Astrocyte (in vitro differentiated cells and primary cell): ENCODE data around the gene F2. TPM values are rescaled to one million over a fixed set of nuclear protein-coding genes. Genes with fewer than 3 reads are reported as not detected.

Experiments
- DNase-seq: peaks from one replicate; pipeline ENCODE4 v3.0.0-alpha.2; 2010; ENCODE audit warnings: low read depth
- FAIRE-seq: peaks from 2 replicates; lab custom pipeline; 2011; peaks lifted over from hg19 to GRCh38; lab: Jason Lieb, UNC
- H2AFZ ChIP-seq: 2 replicates; pipeline ENCODE4 v1.6.0; 2012; ENCODE audit warnings: low read depth, low read length, inconsistent platforms
- H3K27ac ChIP-seq: 2 replicates; pipeline ENCODE4 v1.5.1; 2011; ENCODE audit warnings: low read depth, low read length, inconsistent platforms
- H3K27me3 ChIP-seq: 2 replicates; pipeline ENCODE4 v1.6.0; 2011; ENCODE audit warnings: low read length, inconsistent platforms; ENCODE audit not compliant: insufficient read depth
- H3K36me3 ChIP-seq: 2 replicates; pipeline ENCODE4 v1.5.1; 2011; ENCODE audit warnings: low read length, inconsistent platforms; ENCODE audit not compliant: insufficient read depth
- H3K4me1 ChIP-seq: 2 replicates; pipeline ENCODE4 v1.5.1; 2011; ENCODE audit warnings: low read length, inconsistent platforms; ENCODE audit not compliant: insufficient read depth
- H3K4me2 ChIP-seq: 2 replicates; pipeline ENCODE4 v1.6.0; 2012; ENCODE audit warnings: low read length, inconsistent platforms
- H3K4me3 ChIP-seq: 2 replicates; pipeline ENCODE4 v1.5.1; 2011; ENCODE audit warnings: low read depth, mild to moderate bottlenecking, low read length, inconsistent platforms; ENCODE audit not compliant: insufficient read depth
- H3K79me2 ChIP-seq: 2 replicates; pipeline ENCODE4 v1.6.0; 2012; ENCODE audit warnings: mild to moderate bottlenecking, low read length, inconsistent platforms; ENCODE audit not compliant: insufficient read depth
- H3K9ac ChIP-seq: 2 replicates; pipeline ENCODE4 v1.6.0; 2012; ENCODE audit warnings: mild to moderate bottlenecking, low read length, inconsistent platforms
- H3K9me3 ChIP-seq: 2 replicates; pipeline ENCODE4 v1.5.1; 2012; ENCODE audit warnings: low read depth, mild to moderate bottlenecking, low read length, inconsistent platforms; ENCODE audit not compliant: insufficient read depth
- H4K20me1 ChIP-seq: 2 replicates; pipeline ENCODE4 v1.6.0; 2012; ENCODE audit warnings: low read length, inconsistent platforms; ENCODE audit not compliant: insufficient read depth
- H3K27ac Mint-ChIP-seq: one replicate; pipeline ENCODE4 v1.8.0; 2021; ENCODE audit warnings: mild to moderate bottlenecking, mixed read lengths; ENCODE audit not compliant: unreplicated experiment
- H3K27me3 Mint-ChIP-seq: one replicate; pipeline ENCODE4 v1.8.0; 2021; ENCODE audit warnings: low read depth, mixed read lengths; ENCODE audit not compliant: unreplicated experiment
- H3K36me3 Mint-ChIP-seq: one replicate; pipeline ENCODE4 v1.8.0; 2021; ENCODE audit warnings: low read depth, mixed read lengths; ENCODE audit not compliant: unreplicated experiment
- H3K4me1 Mint-ChIP-seq: one replicate; pipeline ENCODE4 v1.8.0; 2021; ENCODE audit warnings: low read depth, mixed read lengths; ENCODE audit not compliant: unreplicated experiment
- H3K4me3 Mint-ChIP-seq: one replicate; pipeline ENCODE4 v1.8.0; 2021; ENCODE audit warnings: mild to moderate bottlenecking, moderate library complexity, mixed read lengths; ENCODE audit not compliant: unreplicated experiment
- H3K9me3 Mint-ChIP-seq: one replicate; pipeline ENCODE4 v1.8.0; 2021; ENCODE audit warnings: mild to moderate bottlenecking, mixed read lengths; ENCODE audit not compliant: unreplicated experiment
- CTCF ChIP-seq: IDR thresholded peaks from 2 replicates; pipeline ENCODE4 v1.5.1; 2011; ENCODE audit warnings: low read depth, mild to moderate bottlenecking, inconsistent platforms, low read length, moderate library complexity; ENCODE audit not compliant: insufficient read depth
- EZH2 ChIP-seq: IDR thresholded peaks from 2 replicates; pipeline ENCODE4 v1.6.1; 2012; ENCODE audit warnings: mild to moderate bottlenecking, low read length, inconsistent platforms; ENCODE audit not compliant: insufficient read depth
- total RNA-seq: library from RNA; stranded (reverse); gene quantifications from 2 replicates; pipeline ENCODE4 v1.2.1, GENCODE V29; 2021

F2 gene
- total RNA-seq, 1 donor from 2014 or later: 0.57 TPM

- Mint-ChIP-seq H3K27me3 (no peaks in the 10 kb centered on the region), H3K36me3 (peaks cover 31% of the 10 kb centered on the region), H3K4me1 (no peaks in the 10 kb centered on the region), H3K27ac (no peak overlapping the region), H3K4me3 (no peak overlapping the region), H3K9me3 (no peaks in the 10 kb centered on the region)
- Histone ChIP-seq H3K36me3 (peaks cover 52% of the 10 kb centered on the region), H3K4me3 (no peak overlapping the region), H3K79me2 (no peaks in the 10 kb centered on the region), H3K4me2 (no peak overlapping the region), H3K27ac (no peak overlapping the region), H3K9me3 (no peaks in the 10 kb centered on the region), H2AFZ (no peak overlapping the region), H3K27me3 (no peaks in the 10 kb centered on the region), H4K20me1 (no peaks in the 10 kb centered on the region), H3K4me1 (no peaks in the 10 kb centered on the region), H3K9ac (no peak overlapping the region)
- no peak for TF ChIP-seq CTCF
- TF ChIP-seq EZH2: no peak
- FAIRE-seq: no peak
- DNase-seq: no peak
Observed at GRCh38 chr11:46743043-46743442, 24.0 kb downstream of the F2 start.

GRCh38 chr11:46743693-46744339 is 24.8 kb downstream of the F2 start:
- no peak for DNase-seq
- H4K20me1 ChIP-seq: no peaks in the 10 kb centered on the region
- no peak overlapping the region for H3K4me3 Mint-ChIP-seq
- H3K4me1 ChIP-seq: no peaks in the 10 kb centered on the region
- TF ChIP-seq CTCF (no peak), EZH2 (no peak)
- no peaks in the 10 kb centered on the region for H3K9me3 Mint-ChIP-seq
- H3K27me3 Mint-ChIP-seq: no peaks in the 10 kb centered on the region
- no peak overlapping the region for H3K27ac Mint-ChIP-seq
- H3K9me3 ChIP-seq: no peaks in the 10 kb centered on the region
- no peak overlapping the region for H3K27ac ChIP-seq
- H3K36me3 Mint-ChIP-seq: peaks cover 30% of the 10 kb centered on the region
- peaks cover 55% of the 10 kb centered on the region for H3K36me3 ChIP-seq
- no peak for FAIRE-seq
- H3K4me1 Mint-ChIP-seq: no peaks in the 10 kb centered on the region
- no peak overlapping the region for H3K4me2 ChIP-seq
- H2AFZ ChIP-seq: no peak overlapping the region
- no peak overlapping the region for H3K4me3 ChIP-seq
- H3K79me2 ChIP-seq: no peaks in the 10 kb centered on the region
- no peaks in the 10 kb centered on the region for H3K27me3 ChIP-seq
- no peak overlapping the region for H3K9ac ChIP-seq

- DNase-seq (no peak), FAIRE-seq (no peak)
- H3K4me1 Mint-ChIP-seq: no peaks in the 10 kb centered on the region
- Histone ChIP-seq H3K9ac (no peak overlapping the region), H4K20me1 (no peaks in the 10 kb centered on the region), H3K4me1 (no peaks in the 10 kb centered on the region), H3K36me3 (peaks cover 61% of the 10 kb centered on the region), H3K79me2 (no peaks in the 10 kb centered on the region), H3K27ac (no peak overlapping the region), H2AFZ (no peak overlapping the region), H3K9me3 (no peaks in the 10 kb centered on the region), H3K4me2 (no peak overlapping the region), H3K27me3 (no peaks in the 10 kb centered on the region), H3K4me3 (no peak overlapping the region)
- H3K9me3 Mint-ChIP-seq: no peaks in the 10 kb centered on the region
- H3K4me3 Mint-ChIP-seq: no peak overlapping the region
- H3K27me3 Mint-ChIP-seq: no peaks in the 10 kb centered on the region
- H3K36me3 Mint-ChIP-seq: peaks cover 27% of the 10 kb centered on the region
- no peak for TF ChIP-seq EZH2
- TF ChIP-seq CTCF: no peak
- H3K27ac Mint-ChIP-seq: no peak overlapping the region
Observed at GRCh38 chr11:46745328-46745727, 26.3 kb downstream of the F2 start.
